Colon (tissue), 2 donors: Measurements from ENCODE around the gene LARGE1.

Experiments used
- FAIRE-seq: peaks from 2 replicates; lab custom pipeline; 2012; peaks lifted over from hg19 to GRCh38; lab: Jason Lieb, UNC
- donor health status: control.
- donor health status: control.

Gene LARGE1

GRCh38 chr22:33303099-33303498, 617.2 kb downstream of the LARGE1 start:
- FAIRE-seq: no peak

- no peak for FAIRE-seq
These were observed 617.7 kb downstream of the LARGE1 start for GRCh38 chr22:33302549-33302948.

- FAIRE-seq: no peak
These were observed 618.2 kb downstream of the LARGE1 start for GRCh38 chr22:33302049-33302545.

GRCh38 chr22:33300165-33300564, 620.1 kb downstream of the LARGE1 start:
- FAIRE-seq: no peak

- FAIRE-seq: no peak
These were observed 620.9 kb downstream of the LARGE1 start for GRCh38 chr22:33299245-33299956.

GRCh38 chr22:33296941-33297340, 623.3 kb downstream of the LARGE1 start:
- no peak for FAIRE-seq

- FAIRE-seq: no peak
These were observed 632.2 kb downstream of the LARGE1 start for GRCh38 chr22:33288078-33288477.

- no peak for FAIRE-seq
These were observed 645.2 kb downstream of the LARGE1 start for GRCh38 chr22:33275073-33275443.

GRCh38 chr22:33274214-33275072, 645.8 kb downstream of the LARGE1 start:
- FAIRE-seq: no peak

GRCh38 chr22:33272871-33273270, 647.4 kb downstream of the LARGE1 start:
- FAIRE-seq: no peak

GRCh38 chr22:33272180-33272579, 648.1 kb downstream of the LARGE1 start:
- no peak for FAIRE-seq

- no peak for FAIRE-seq
These were observed 648.7 kb downstream of the LARGE1 start for GRCh38 chr22:33271390-33272161.

- FAIRE-seq: no peak
These were observed 649.7 kb downstream of the LARGE1 start for GRCh38 chr22:33270596-33270995.

GRCh38 chr22:33261699-33262098, 658.6 kb downstream of the LARGE1 start:
- no peak for FAIRE-seq

- no peak for FAIRE-seq
These were observed 659.8 kb downstream of the LARGE1 start for GRCh38 chr22:33260498-33260897.

GRCh38 chr22:33255791-33256190, 664.5 kb downstream of the LARGE1 start:
- FAIRE-seq: no peak

GRCh38 chr22:33248948-33249347, 671.3 kb downstream of the LARGE1 start:
- no peak for FAIRE-seq

GRCh38 chr22:33247758-33248157, 672.5 kb downstream of the LARGE1 start:
- FAIRE-seq: no peak

- FAIRE-seq: no peak
These were observed 678.2 kb downstream of the LARGE1 start for GRCh38 chr22:33242078-33242477.

- FAIRE-seq: no peak
These were observed 679.3 kb downstream of the LARGE1 start for GRCh38 chr22:33240888-33241475.

GRCh38 chr22:33232071-33232470, 688.2 kb downstream of the LARGE1 start:
- no peak for FAIRE-seq

GRCh38 chr22:33227791-33228190, 692.5 kb downstream of the LARGE1 start:
- no peak for FAIRE-seq
